HepG2 (cell line): ENCODE measurements around the gene PROX1. TPM values are rescaled to one million over a fixed set of nuclear protein-coding genes. Genes with fewer than 3 reads are reported as not detected.

Experiments
- ARHGAP35 ChIP-seq: sonication (generic); formaldehyde crosslinking; IDR thresholded peaks from 2 replicates; pipeline ENCODE4 v1.9.0; 2022; ENCODE audit warnings: mild to moderate bottlenecking, inconsistent platforms, moderate library complexity, missing genetic modification reagents, borderline replicate concordance
- ATF3 ChIP-seq: sonication (generic); formaldehyde crosslinking; IDR thresholded peaks from 2 replicates; pipeline ENCODE4 v1.4.0; 2020; ENCODE audit warnings: missing genetic modification reagents
- CEBPG ChIP-seq: IDR thresholded peaks from 2 replicates; pipeline ENCODE4 v1.6.1; 2016
- FOXC1 ChIP-seq: sonication (generic); formaldehyde crosslinking; IDR thresholded peaks from 2 replicates; pipeline ENCODE4 v1.8.0; 2022; ENCODE audit warnings: mild to moderate bottlenecking, missing genetic modification reagents, borderline replicate concordance
- FOXK2 ChIP-seq: fragments of 450-650 bp; IDR thresholded peaks from 2 replicates; pipeline ENCODE4 v1.6.1; 2016
- FOXP1 ChIP-seq, 2 experiments: fragments of 450-650 bp in 1 of 2; IDR thresholded peaks; 2 replicates each; pipeline ENCODE4 v1.6.1; 2017 to 2018; ENCODE audit warnings: antibody characterized with exemption in 1 of 2
- HNRNPH1 ChIP-seq: fragments of 200-400 bp; formaldehyde crosslinking; optimal IDR thresholded peaks from 2 replicates; pipeline ENCODE3; 2017; ENCODE audit warnings: mild to moderate bottlenecking, low read depth, low read length
- HOMEZ ChIP-seq: IDR thresholded peaks from 2 replicates; pipeline ENCODE4 v1.6.1; 2016; ENCODE audit warnings: low read depth
- HOXA3 ChIP-seq: sonication (generic); formaldehyde crosslinking; IDR thresholded peaks from 2 replicates; pipeline ENCODE4 v1.5.0; 2020; ENCODE audit warnings: missing genetic modification reagents
- MEF2D ChIP-seq: sonication (generic); formaldehyde crosslinking; IDR thresholded peaks from 2 replicates; pipeline ENCODE4 v1.5.1; 2020; ENCODE audit warnings: mild to moderate bottlenecking, missing genetic modification reagents
- SCMH1 ChIP-seq: sonication (generic); formaldehyde crosslinking; IDR thresholded peaks from 2 replicates; pipeline ENCODE4 v1.9.0; 2021; ENCODE audit warnings: missing genetic modification reagents, mild to moderate bottlenecking, borderline replicate concordance
- SRSF4 ChIP-seq: fragments of 200-400 bp; formaldehyde crosslinking; IDR thresholded peaks from one replicate; pipeline ENCODE4 v1.6.1; 2018; ENCODE audit warnings: mild to moderate bottlenecking, low read depth, low read length, moderate library complexity; ENCODE audit not compliant: poor library complexity, severe bottlenecking
- TBP ChIP-seq: sonication (generic); formaldehyde crosslinking; IDR thresholded peaks from 2 replicates; pipeline ENCODE4 v1.5.0; 2020; ENCODE audit warnings: missing genetic modification reagents
- ZNF143 ChIP-seq: sonication (generic); formaldehyde crosslinking; IDR thresholded peaks from 2 replicates; pipeline ENCODE4 v1.4.0; 2020; ENCODE audit warnings: missing genetic modification reagents
- ZNF326 ChIP-seq: sonication (generic); formaldehyde crosslinking; IDR thresholded peaks from 2 replicates; pipeline ENCODE4 v1.4.0; 2020; ENCODE audit warnings: missing genetic modification reagents, borderline replicate concordance
- ZNF329 ChIP-seq: sonication (generic); formaldehyde crosslinking; IDR thresholded peaks from 2 replicates; pipeline ENCODE4 v1.9.0; 2021; ENCODE audit warnings: low read depth, mild to moderate bottlenecking, missing genetic modification reagents
- ZNF530 ChIP-seq: sonication (generic); formaldehyde crosslinking; IDR thresholded peaks from 2 replicates; pipeline ENCODE4 v1.5.0; 2020; ENCODE audit warnings: low read depth, mild to moderate bottlenecking, missing genetic modification reagents
- ZNF598 ChIP-seq: sonication (generic); formaldehyde crosslinking; IDR thresholded peaks from 2 replicates; pipeline ENCODE4 v1.5.1; 2020; ENCODE audit warnings: mild to moderate bottlenecking, missing genetic modification reagents, borderline replicate concordance
- ZNF883 ChIP-seq: sonication (generic); formaldehyde crosslinking; IDR thresholded peaks from 2 replicates; pipeline ENCODE4 v1.5.1; 2020; ENCODE audit warnings: mild to moderate bottlenecking, missing genetic modification reagents; ENCODE audit errors: not compliant biosample characterization
- polyA plus RNA-seq, 8 experiments: library from polyadenylated mRNA; depleted of rRNA in 3 of 8; stranded (reverse) in 7 of 8; unstranded in 1 of 8; fragments of >200 nt; fragmentation: Illumina TruSeq in 4 of 8; extraction: Trizol in 4 of 8; gene quantifications; 2 replicates each; pipeline versions ENCODE4 v1.2.1 to v1.2.3, GENCODE V29; 2011 to 2016; ENCODE audit warnings: low read depth in 4 of 8, missing spikeins in 1 of 8, mixed read lengths in 1 of 8; ENCODE audit not compliant: insufficient read depth in 1 of 8
- total RNA-seq, 5 experiments: library from RNA; depleted of rRNA; stranded (reverse); fragments of >200 nt; fragmentation: Illumina TruSeq; extraction: Trizol; gene quantifications; 2 replicates each; pipeline ENCODE4 v1.2.3, GENCODE V29; 2016; ENCODE audit warnings: low read depth in 1 of 5
- TF ChIP-seq, protein P1 (sequence below): sonication (generic); formaldehyde crosslinking; IDR thresholded peaks from 2 replicates; pipeline ENCODE4 v1.4.0; 2020; ENCODE audit warnings: missing genetic modification reagents
- TF ChIP-seq, protein P2 (sequence below): sonication (generic); formaldehyde crosslinking; IDR thresholded peaks from 2 replicates; pipeline ENCODE4 v1.5.0; 2020; ENCODE audit warnings: mild to moderate bottlenecking, missing genetic modification reagents, borderline replicate concordance

PROX1 gene
- total and polyA plus RNA-seq, 2 of the 13 experiments (the other 11 are each of a cell fraction or from before 2014, with no cell fraction given): 12.3 to 30.2 TPM

- TF ChIP-seq ZNF329 (CRISPR knock-in tag) (no peak), ATF3 (CRISPR knock-in tag) (0 out of 2 replicates have a peak, but pooled peaks have one; percentile 53), TBP (CRISPR knock-in tag) (no peak), SRSF4 (no peak), ZNF143 (no peak), ZNF530 (CRISPR knock-in tag) (no peak), ARHGAP35 (CRISPR knock-in tag) (no peak), FOXC1 (CRISPR knock-in tag) (no peak), MEF2D (CRISPR knock-in tag) (no peak), HOMEZ (CRISPR knock-in tag) (peak; percentile 60; the same call in 1 of the 2 replicates), ZNF326 (CRISPR knock-in tag) (no peak), HOXA3 (CRISPR knock-in tag) (peak; percentile 55; the same call in 1 of the 2 replicates), FOXP1 (IDR thresholded peaks at IDR 0.05) (no peak), FOXP1 (CRISPR knock-in tag; IDR thresholded peaks at IDR 0.05) (peak; percentile 59; the same call in 1 of the 2 replicates), HNRNPH1 (no peak), ZNF598 (no peak), FOXK2 (no peak), ZNF883 (CRISPR knock-in tag) (no peak), CEBPG (CRISPR knock-in tag) (peak; percentile 64; the same call in 1 of the 2 replicates), SCMH1 (no peak)
- TF ChIP-seq, protein P1, sequence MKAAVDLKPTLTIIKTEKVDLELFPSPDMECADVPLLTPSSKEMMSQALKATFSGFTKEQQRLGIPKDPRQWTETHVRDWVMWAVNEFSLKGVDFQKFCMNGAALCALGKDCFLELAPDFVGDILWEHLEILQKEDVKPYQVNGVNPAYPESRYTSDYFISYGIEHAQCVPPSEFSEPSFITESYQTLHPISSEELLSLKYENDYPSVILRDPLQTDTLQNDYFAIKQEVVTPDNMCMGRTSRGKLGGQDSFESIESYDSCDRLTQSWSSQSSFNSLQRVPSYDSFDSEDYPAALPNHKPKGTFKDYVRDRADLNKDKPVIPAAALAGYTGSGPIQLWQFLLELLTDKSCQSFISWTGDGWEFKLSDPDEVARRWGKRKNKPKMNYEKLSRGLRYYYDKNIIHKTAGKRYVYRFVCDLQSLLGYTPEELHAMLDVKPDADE (CRISPR knock-in tag): no peak
- TF ChIP-seq, protein P2, sequence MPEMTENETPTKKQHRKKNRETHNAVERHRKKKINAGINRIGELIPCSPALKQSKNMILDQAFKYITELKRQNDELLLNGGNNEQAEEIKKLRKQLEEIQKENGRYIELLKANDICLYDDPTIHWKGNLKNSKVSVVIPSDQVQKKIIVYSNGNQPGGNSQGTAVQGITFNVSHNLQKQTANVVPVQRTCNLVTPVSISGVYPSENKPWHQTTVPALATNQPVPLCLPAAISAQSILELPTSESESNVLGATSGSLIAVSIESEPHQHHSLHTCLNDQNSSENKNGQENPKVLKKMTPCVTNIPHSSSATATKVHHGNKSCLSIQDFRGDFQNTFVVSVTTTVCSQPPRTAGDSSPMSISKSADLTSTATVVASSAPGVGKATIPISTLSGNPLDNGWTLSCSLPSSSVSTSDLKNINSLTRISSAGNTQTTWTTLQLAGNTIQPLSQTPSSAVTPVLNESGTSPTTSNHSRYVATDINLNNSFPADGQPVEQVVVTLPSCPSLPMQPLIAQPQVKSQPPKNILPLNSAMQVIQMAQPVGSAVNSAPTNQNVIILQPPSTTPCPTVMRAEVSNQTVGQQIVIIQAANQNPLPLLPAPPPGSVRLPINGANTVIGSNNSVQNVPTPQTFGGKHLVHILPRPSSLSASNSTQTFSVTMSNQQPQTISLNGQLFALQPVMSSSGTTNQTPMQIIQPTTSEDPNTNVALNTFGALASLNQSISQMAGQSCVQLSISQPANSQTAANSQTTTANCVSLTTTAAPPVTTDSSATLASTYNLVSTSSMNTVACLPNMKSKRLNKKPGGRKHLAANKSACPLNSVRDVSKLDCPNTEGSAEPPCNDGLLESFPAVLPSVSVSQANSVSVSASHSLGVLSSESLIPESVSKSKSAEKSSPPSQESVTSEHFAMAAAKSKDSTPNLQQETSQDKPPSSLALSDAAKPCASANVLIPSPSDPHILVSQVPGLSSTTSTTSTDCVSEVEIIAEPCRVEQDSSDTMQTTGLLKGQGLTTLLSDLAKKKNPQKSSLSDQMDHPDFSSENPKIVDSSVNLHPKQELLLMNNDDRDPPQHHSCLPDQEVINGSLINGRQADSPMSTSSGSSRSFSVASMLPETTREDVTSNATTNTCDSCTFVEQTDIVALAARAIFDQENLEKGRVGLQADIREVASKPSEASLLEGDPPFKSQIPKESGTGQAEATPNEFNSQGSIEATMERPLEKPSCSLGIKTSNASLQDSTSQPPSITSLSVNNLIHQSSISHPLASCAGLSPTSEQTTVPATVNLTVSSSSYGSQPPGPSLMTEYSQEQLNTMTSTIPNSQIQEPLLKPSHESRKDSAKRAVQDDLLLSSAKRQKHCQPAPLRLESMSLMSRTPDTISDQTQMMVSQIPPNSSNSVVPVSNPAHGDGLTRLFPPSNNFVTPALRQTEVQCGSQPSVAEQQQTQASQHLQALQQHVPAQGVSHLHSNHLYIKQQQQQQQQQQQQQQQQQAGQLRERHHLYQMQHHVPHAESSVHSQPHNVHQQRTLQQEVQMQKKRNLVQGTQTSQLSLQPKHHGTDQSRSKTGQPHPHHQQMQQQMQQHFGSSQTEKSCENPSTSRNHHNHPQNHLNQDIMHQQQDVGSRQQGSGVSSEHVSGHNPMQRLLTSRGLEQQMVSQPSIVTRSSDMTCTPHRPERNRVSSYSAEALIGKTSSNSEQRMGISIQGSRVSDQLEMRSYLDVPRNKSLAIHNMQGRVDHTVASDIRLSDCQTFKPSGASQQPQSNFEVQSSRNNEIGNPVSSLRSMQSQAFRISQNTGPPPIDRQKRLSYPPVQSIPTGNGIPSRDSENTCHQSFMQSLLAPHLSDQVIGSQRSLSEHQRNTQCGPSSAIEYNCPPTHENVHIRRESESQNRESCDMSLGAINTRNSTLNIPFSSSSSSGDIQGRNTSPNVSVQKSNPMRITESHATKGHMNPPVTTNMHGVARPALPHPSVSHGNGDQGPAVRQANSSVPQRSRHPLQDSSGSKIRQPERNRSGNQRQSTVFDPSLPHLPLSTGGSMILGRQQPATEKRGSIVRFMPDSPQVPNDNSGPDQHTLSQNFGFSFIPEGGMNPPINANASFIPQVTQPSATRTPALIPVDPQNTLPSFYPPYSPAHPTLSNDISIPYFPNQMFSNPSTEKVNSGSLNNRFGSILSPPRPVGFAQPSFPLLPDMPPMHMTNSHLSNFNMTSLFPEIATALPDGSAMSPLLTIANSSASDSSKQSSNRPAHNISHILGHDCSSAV (CRISPR knock-in tag): no peak
Observed at GRCh38 chr1:213958346-213958745, 29.4 kb upstream of the PROX1 start (continued).
